GM19397 (cell line): ENCODE data around the gene SSBP2.
"Not testable (repeated sequence)": the region's sequence is repeated elsewhere in the genome, so short reads cannot be mapped to it uniquely, and the experiment has no call there.

Experiments used
- ATAC-seq: cut with Tn5 transposase; IDR thresholded peaks from one replicate; pipeline ENCODE4 v1.9.1; 2021; ENCODE audit warnings: mild to moderate bottlenecking, moderate library complexity; ENCODE audit not compliant: unreplicated experiment

Gene SSBP2

GRCh38 chr5:81606150-81606549 lies 144.7 kb downstream of the SSBP2 start:
- no peak for ATAC-seq

GRCh38 chr5:81605299-81605698 lies 145.6 kb downstream of the SSBP2 start:
- no peak for ATAC-seq

DNA sequence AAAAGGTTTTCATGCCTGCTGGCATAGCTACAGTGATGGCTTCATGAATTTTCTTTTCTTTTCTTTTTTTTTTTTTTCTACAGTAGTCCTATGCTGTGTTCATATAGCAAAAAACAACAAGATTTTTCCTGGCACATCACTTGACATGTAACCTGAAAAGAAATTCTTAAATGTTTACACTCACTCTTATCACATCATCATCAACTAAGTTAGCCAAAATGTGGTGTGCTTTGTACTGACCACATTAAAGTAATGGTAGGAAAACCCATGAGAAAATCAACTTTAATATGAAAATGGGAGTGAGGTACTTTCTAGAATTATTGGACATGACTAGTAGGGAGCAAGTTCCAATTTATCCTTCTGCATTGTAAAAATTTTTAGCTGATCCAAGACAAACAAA lies 146.7 kb downstream of the SSBP2 start:
- ATAC-seq = no peak

DNA sequence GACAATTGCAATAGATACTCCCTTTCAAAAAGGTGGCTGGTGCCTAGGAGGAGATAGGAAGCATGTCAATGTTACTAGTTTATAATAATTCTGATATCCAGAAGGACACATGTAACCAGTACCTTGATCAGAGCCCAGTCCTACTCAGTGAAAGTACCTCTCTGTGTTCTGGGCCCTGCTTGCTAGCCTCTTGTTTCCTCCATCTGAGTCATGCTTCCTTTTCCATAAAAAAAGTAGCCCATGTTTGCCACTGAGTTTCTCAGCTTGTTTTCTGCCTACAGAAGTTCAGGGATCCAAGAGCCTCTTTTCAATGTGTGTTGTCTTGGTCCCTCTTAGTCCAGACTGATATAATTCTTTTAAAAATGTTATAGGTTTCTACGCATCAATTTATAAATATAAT lies 149.0 kb downstream of the SSBP2 start:
- no peak for ATAC-seq

- ATAC-seq = not testable (repeated sequence)
Measured at GRCh38 chr5:81592085-81592484, 158.8 kb downstream of the SSBP2 start.

GRCh38 chr5:81590498-81591384 lies 160.2 kb downstream of the SSBP2 start:
- no peak for ATAC-seq

DNA sequence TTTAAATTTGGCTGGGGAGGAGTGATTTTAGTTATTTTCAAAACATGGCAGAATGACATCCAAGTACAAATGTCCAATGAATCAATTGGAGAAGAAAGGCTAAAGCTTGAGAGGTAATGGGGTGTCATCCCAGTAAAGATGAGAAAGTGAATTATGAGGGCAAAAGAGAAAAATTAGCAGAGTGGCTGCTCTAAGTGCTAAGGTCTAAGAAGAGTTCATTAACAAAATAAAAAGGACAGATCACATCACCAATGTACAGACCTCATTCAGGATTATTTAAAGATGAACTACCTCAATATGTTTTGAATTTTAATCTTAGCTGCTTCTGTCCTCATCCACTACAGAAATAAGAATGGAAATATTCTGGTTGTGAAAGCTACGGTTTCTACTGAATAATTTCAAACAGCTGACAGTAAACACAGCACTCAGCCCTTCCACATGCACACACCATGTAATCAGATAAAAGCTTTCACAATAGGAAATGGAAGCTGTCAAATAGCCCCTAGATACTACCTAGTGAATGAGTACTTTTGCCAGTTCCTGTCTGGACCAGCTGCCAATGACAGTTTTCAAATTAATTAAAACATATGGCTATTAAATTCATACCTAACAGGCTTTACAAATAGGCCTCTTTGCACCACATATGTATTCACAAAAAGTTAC lies 171.5 kb downstream of the SSBP2 start:
- ATAC-seq = no peak

- ATAC-seq = no peak
Measured at GRCh38 chr5:81577091-81577490, 173.8 kb downstream of the SSBP2 start.

GRCh38 chr5:81575924-81576323 lies 175.0 kb downstream of the SSBP2 start:
- no peak for ATAC-seq

- no peak for ATAC-seq
Measured at GRCh38 chr5:81572201-81572600, 178.7 kb downstream of the SSBP2 start.

- ATAC-seq = no peak
Measured at GRCh38 chr5:81558188-81558587, 192.7 kb downstream of the SSBP2 start.

DNA sequence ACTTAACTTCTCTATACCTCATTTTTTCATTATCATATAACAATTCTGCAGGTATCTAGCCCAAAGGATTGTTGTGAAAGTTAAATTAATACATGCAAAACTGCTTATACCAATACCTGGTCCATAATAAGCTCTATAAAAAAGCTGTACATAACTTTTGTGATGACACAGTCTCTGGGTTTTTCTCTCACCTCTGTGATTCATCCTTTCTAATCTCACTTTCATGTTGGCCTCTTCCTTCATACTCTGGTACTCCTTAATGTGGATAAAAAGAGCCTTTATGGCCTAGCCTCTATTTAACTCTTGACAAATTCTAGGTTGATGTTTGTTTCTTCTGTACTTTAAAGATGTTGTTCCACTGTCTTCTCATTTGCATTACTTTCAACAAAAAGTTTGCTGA lies 194.1 kb downstream of the SSBP2 start:
- ATAC-seq = no peak

GRCh38 chr5:81555865-81556264 lies 195.0 kb downstream of the SSBP2 start:
- no peak for ATAC-seq

DNA sequence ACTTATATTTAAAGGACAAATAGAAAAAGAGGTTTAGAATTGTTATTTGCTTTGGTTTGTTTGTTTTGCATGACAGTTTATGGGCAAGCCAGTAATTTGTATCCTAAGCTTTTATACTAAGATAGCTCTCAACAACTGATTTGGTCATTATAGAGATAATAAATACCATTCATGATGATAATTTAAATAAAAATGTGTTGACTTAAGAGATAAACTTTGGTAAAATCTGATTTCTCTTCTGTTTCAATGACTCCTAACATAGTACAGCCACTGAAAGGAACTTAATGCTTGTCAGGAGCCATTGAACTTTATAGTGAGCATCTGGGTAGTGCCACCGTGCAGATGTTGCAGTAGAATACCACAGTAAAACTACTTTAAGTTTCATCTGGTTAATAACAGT lies 196.2 kb downstream of the SSBP2 start:
- no peak for ATAC-seq

DNA sequence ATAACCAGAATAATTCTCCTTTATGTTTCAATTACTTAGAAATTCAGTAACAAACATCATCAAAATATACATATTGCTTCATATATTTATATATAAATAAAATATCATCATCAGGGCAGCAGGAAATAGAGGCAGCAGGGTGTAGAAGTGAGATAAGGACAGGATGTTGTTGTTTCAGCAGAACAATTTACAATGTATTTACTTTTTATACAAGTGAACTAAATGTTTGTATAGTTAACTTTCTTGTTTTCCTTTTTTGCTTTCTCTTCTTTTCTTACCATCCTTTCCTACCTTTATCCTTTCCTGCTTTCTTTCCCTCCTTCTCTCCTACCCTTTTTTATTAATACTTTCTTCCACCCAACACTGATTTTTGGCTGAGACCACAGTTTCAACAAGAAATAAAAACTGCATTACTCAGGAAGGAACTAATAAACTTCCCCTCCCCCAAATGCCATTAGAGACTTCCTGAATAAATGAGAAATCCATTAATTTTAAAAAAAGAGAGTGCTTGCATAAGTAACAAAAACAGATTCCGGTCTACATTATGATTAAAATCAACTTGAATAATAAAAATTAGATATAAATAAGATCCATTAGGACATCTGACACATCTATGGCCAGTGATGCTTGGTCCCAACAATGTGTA lies 197.2 kb downstream of the SSBP2 start:
- ATAC-seq = no peak

- no peak for ATAC-seq
Measured at GRCh38 chr5:81552852-81553566, 197.9 kb downstream of the SSBP2 start.

DNA sequence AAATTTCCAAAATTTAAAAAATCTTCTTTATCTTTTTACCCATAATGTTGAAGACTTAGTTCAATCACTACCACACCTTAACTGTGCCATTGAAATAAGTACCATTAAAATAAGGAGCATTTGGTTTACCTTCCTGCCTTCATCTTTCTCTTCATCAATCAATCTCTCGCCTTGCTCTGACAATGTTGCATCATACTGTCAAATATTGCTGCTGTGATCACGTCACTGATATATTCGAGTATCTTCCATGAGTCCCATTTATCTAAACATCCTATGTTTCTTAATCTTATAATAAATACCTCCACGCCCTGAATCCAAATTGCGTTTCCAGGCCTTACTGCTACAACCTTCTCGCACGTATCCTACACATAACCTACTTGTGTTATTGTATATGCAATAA lies 201.8 kb downstream of the SSBP2 start:
- ATAC-seq = no peak

DNA sequence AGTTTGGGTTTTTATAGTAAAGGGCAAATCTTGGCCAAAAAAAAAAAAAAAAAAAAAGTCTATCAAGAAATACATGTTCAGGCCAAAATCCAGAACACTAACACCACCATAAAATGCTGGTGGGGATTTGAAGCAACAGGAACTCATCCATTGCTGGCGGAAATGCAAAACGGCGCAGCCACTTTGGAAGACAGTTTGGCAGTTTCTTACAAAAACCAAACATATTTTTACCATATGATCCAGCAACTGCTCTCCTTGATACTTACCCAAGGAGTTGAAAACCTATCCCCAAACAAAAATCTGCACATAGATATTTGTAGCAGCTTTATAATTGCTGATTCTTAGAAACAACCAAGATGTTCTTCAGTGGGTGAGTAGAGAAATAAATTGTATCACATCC lies 203.9 kb downstream of the SSBP2 start:
- no peak for ATAC-seq

DNA sequence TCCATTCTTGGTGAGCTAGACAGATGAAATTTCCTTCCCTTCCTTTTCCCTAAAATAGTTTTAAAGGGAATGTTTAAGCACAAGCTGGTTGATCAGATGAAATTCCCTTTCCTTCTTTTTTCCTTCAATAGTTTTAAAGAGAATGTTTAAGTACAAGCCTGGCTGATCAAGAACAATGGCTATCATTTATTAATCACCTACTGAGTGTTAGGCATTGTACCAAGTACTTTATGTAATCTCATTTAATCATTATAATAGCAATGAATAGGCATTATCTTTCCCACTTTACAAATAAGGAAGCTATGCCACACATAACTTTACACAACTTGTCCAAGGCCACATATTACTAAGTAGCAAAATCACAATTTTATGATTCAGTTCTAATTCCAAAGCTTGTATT lies 205.0 kb downstream of the SSBP2 start:
- no peak for ATAC-seq

- no peak for ATAC-seq
Measured at GRCh38 chr5:81544351-81545018, 206.4 kb downstream of the SSBP2 start.

DNA sequence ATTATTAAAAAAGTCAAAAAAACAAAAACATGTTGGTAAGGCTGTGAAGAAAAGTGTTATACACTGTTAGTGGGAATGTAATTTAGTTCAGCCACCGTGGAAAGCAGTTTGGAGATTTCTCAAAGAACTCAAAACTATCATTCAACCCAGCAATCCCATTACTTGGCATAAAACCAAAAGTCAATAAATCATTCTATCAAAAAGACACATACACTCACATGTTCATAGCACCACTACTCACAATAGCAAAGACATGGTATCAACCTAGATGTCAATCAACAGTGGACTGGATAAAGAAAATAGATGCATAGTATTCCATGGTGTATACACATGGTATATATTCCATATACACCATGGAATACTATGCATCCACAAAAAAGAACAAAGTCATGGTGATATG lies 208.7 kb downstream of the SSBP2 start:
- no peak for ATAC-seq
